ENCODE results near the gene BPIFB2. TPM values are rescaled to one million over a fixed set of nuclear protein-coding genes. Genes with fewer than 3 reads are reported as not detected.
"Not testable (repeated sequence)": the region's sequence is repeated elsewhere in the genome, so short reads cannot be mapped to it uniquely, and the experiment has no call there.

Gene BPIFB2
- total and polyA plus RNA-seq, 2 donors = not detected

DNA sequence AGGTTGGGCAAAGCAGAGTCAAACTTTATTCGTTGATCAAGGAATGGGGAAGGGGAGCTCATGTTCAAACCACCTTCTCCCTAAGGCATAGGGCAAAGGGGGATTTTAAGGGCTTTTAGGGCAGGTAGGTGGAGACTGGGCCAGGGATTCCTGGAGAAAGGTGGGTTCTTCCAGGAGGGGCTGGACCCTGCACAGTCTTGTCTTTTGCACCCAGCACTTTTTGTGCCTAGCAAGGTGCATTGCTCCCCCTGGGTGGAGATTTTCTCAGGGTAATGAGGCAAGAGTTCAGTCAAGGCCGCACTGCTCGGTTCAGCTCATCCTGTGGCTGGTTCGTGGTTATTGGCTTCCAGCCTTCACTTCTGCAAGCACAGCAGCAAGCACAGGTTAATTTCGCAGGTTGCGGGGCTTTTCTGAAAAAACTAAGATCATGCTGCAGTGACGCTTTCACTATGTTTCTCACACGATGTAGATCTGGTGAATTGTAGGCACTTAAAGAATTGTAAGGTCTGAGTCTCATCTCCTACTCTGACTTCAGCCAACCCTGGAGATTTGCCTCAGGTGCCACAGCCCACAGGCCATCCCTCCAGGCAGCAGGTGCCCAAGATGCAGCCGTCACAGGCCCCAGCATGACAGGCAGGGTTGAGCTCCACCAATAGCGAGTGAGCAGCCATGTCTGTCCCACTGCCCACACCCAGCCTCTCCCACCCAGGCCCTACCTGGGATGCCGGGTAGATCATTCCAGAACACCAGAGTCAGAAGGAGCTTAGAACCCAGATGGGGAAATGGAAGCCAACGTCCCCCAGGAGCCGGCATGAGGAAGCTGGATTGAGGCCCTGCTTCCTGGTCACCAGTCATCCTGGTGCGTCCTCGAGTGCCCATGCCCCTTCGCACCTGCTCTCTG lies 40.4 kb upstream of the BPIFB2 start:
- Histone ChIP-seq H3K27ac (ENCODE audit: low read depth) (no peak overlapping the region), H3K4me1 (ENCODE audit: insufficient read depth) (no peaks in the 10 kb centered on the region), H3K36me3 (ENCODE audit: insufficient read depth) (no peaks in the 10 kb centered on the region), H3K4me3 (ENCODE audit: low read depth, low read length) (no peak overlapping the region)
- WGBS = 81% methylated on average over 16 of the region's 16 CpGs
- DNase-seq (ENCODE audit: extremely low spot score) = no peak

DNA sequence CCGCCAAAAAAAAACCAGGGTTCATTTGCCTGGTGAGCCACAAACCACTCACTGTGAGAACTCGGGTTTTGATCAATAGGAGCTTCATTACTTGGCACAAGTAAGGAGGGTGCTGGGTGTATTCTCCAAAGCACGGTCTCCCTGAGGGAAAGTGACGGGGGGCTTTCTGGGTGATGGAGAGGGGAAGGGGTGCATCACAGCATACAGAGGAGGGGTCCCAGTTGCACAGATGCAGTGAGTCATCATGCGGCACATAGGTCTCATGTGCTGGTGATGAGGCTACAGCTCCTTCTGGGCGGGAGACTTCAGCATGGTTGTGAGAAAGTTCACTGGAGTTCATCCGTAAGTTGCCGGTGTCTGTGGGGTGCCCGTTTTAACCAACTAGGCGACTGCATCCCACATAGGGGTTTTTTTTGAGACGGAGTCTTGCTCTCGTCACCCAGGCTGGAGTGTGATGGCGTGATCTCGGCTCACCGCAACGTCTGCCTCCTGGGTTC lies 39.5 kb upstream of the BPIFB2 start:
- Histone ChIP-seq H3K4me3 (ENCODE audit: low read depth, low read length) (no peak overlapping the region), H3K4me1 (ENCODE audit: insufficient read depth) (no peaks in the 10 kb centered on the region), H3K27ac (ENCODE audit: low read depth) (no peak overlapping the region), H3K36me3 (ENCODE audit: insufficient read depth) (no peaks in the 10 kb centered on the region)
- WGBS = 88% methylated on average over 16 of the region's 16 CpGs
- DNase-seq (ENCODE audit: extremely low spot score) = no peak

DNA sequence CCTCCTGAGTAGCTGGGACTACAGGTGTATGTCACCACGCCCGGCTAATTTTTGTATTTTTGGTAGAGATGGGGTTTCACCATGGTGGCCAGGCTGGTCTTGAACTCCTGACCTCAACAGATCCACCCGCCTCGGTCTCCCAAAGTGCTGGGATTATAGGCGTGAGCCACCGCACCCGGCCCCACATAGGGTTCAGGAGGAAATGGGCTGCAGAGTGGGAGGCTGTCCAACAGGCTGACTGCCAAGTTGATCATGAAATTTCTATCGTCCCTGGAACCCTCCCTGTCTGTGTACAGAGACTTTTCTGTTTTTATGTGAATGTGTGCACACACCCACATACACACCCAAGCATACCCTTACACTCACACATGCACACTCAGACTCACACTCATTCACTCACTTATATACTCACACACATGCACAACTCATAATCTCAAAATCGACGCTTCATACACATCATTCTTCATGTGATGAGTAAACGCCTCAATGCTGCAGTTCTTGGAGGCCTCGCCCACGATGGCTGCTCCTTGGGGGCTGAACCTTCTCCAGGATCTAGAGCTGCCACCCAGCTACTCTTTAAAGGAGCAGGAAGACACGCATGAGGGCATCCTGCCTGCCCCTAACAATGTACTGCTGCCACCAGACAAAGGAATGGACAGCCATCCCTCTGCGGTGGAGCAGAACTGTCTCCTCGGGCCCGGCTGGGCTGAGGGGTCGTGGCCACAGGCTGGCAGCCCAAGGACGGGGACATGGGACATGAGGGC lies 38.8 kb upstream of the BPIFB2 start:
- H3K27ac ChIP-seq (ENCODE audit: low read depth) = no peak overlapping the region
- 59% methylated on average over 19 of the region's 19 CpGs for WGBS
- H3K4me3 ChIP-seq (ENCODE audit: low read depth, low read length) = no peak overlapping the region
- no peaks in the 10 kb centered on the region for H3K36me3 ChIP-seq (ENCODE audit: insufficient read depth)
- DNase-seq (ENCODE audit: extremely low spot score) = no peak
- no peaks in the 10 kb centered on the region for H3K4me1 ChIP-seq (ENCODE audit: insufficient read depth)

DNA sequence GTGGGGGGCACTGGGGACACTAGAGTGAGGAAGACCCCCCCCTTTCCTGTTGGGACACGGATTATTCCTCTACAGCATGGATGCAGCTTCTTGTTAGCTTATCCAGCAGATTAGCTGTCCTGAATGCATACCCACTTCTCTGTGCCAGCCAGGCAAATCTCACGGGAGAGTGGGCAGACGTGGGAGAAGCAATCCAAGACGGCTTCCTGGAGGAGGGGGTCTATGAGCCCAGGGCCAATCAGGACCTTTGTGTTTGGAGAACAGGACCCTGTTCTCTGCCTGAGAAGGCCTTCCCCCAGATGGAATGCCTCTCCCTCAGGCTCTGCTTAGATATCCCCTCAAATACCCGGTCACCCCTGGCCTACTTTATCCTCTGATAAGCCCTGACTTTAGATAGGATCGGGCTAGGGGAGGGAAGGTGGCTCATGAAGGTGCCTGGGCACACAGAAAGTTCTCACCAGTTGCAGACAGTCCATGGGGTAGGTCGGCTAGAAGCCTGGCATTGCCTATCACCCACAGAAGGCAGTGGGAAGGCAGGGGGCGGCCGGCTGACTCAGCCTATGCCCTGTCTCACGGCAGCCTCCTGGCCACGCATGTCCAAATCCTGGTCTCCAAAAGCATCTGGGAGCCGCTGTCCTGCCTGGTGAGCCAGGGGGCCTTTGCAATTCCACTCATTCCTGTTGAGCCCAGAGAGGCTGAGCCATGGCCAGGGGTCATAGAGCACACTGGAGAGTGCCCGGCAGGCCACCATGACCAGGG lies 38.0 kb upstream of the BPIFB2 start:
- WGBS = 84% methylated on average over 13 of the region's 13 CpGs
- H3K4me1 ChIP-seq (ENCODE audit: insufficient read depth) = no peaks in the 10 kb centered on the region
- DNase-seq (ENCODE audit: extremely low spot score) = no peak
- no peaks in the 10 kb centered on the region for H3K36me3 ChIP-seq (ENCODE audit: insufficient read depth)
- H3K4me3 ChIP-seq (ENCODE audit: low read depth, low read length) = no peak overlapping the region
- no peak overlapping the region for H3K27ac ChIP-seq (ENCODE audit: low read depth)

DNA sequence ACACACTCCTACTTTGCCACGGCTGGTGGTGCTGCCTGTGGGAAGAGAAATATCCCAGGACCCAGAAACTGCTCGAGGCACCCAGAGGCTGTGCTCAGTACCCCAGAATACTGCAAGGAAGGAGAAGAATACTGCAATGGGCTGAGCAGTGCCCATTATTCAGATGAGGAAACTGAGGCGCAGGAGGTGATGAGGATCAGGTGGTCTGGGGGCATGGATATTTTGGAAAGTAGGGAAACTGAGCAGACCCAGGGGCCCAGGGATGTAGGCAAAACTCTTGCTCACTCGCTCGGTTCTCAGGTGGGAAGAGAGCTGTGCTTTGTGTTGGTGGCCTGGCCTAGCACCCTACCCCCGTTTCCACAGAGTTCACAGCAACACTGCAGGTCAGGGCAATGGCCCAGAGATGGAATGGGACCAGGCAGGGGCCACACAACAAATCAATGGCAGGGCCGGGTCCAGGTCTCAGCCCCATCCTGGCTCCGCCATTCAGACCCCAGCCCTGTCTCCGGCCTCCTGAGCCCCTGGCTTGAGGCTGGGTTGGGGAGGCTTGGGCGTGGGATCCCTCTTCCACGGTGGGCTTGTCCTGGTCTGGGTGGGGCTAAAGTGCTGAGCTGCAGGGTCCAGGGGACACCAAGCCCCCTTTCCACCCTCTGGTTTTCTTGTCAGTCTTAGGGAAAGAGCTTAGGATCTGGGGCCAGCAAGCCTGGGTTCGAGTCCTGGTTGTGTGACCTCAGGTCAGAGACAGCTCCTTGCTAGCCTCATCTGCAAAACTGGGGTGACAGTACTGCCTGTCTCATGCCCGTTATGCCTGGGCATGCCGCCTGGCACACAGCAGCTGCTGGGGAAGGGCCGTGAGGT lies 37.2 kb upstream of the BPIFB2 start:
- WGBS = 96% methylated on average over 15 of the region's 15 CpGs
- Histone ChIP-seq H3K4me3 (ENCODE audit: low read depth, low read length) (no peak overlapping the region), H3K4me1 (ENCODE audit: insufficient read depth) (no peaks in the 10 kb centered on the region), H3K27ac (ENCODE audit: low read depth) (no peak overlapping the region), H3K36me3 (ENCODE audit: insufficient read depth) (no peaks in the 10 kb centered on the region)
- DNase-seq (ENCODE audit: extremely low spot score) = no peak

- WGBS = 99% methylated on average over 2 of the region's 2 CpGs
- H3K36me3 ChIP-seq (ENCODE audit: insufficient read depth) = no peaks in the 10 kb centered on the region
- H3K27ac ChIP-seq (ENCODE audit: low read depth) = no peak overlapping the region
- DNase-seq (ENCODE audit: extremely low spot score) = no peak
- H3K4me3 ChIP-seq (ENCODE audit: low read depth, low read length) = no peak overlapping the region
- no peaks in the 10 kb centered on the region for H3K4me1 ChIP-seq (ENCODE audit: insufficient read depth)
These were observed 36.6 kb upstream of the BPIFB2 start for GRCh38 chr20:32970973-32971300.

GRCh38 chr20:32971703-32972161 lies 35.8 kb upstream of the BPIFB2 start:
- WGBS = 38% methylated on average over 6 of the region's 6 CpGs
- DNase-seq (ENCODE audit: extremely low spot score) = no peak
- Histone ChIP-seq H3K4me1 (ENCODE audit: insufficient read depth) (no peaks in the 10 kb centered on the region), H3K4me3 (ENCODE audit: low read depth, low read length) (no peak overlapping the region), H3K36me3 (ENCODE audit: insufficient read depth) (no peaks in the 10 kb centered on the region), H3K27ac (ENCODE audit: low read depth) (no peak overlapping the region)

- Histone ChIP-seq H3K4me3 (ENCODE audit: low read depth, low read length) (no peak overlapping the region), H3K4me1 (ENCODE audit: insufficient read depth) (no peaks in the 10 kb centered on the region), H3K27ac (ENCODE audit: low read depth) (no peak overlapping the region), H3K36me3 (ENCODE audit: insufficient read depth) (no peaks in the 10 kb centered on the region)
- no peak for DNase-seq (ENCODE audit: extremely low spot score)
- WGBS = 80% methylated on average over 13 of the region's 13 CpGs
These were observed 35.1 kb upstream of the BPIFB2 start for GRCh38 chr20:32972181-32973076.

DNA sequence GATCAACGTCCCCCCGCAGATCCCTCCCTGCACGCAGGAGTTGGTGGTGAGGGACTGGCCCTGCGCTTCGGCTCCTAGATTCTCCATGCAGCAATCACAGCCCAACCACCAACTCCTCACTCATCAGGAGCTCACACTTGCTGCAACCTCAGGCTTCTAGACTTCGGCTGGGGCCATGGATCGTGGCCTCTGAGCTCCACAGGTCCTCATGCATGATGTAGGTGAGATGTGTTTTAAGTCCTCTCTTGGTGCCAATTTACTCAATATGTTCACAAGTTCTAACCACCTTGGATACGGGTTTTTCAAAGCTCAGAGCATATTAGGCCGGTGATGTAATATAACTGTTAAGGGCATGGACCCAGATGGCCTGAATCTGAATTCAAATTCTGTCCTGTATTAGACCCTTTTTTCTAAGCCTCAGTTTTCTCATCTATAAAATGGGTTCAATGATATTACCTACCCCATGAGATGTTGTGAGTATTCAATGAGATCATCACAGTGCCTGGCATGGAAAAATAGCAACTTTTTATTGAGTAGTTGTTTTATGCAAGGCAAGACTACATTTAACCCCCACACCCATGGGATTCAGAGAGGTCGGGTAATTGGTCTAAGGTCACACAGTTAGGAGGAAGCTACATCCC lies 34.3 kb upstream of the BPIFB2 start:
- Histone ChIP-seq H3K4me3 (ENCODE audit: low read depth, low read length) (no peak overlapping the region), H3K27ac (ENCODE audit: low read depth) (no peak overlapping the region), H3K4me1 (ENCODE audit: insufficient read depth) (no peaks in the 10 kb centered on the region), H3K36me3 (ENCODE audit: insufficient read depth) (no peaks in the 10 kb centered on the region)
- DNase-seq (ENCODE audit: extremely low spot score) = no peak
- WGBS = 93% methylated on average over 10 of the region's 10 CpGs

DNA sequence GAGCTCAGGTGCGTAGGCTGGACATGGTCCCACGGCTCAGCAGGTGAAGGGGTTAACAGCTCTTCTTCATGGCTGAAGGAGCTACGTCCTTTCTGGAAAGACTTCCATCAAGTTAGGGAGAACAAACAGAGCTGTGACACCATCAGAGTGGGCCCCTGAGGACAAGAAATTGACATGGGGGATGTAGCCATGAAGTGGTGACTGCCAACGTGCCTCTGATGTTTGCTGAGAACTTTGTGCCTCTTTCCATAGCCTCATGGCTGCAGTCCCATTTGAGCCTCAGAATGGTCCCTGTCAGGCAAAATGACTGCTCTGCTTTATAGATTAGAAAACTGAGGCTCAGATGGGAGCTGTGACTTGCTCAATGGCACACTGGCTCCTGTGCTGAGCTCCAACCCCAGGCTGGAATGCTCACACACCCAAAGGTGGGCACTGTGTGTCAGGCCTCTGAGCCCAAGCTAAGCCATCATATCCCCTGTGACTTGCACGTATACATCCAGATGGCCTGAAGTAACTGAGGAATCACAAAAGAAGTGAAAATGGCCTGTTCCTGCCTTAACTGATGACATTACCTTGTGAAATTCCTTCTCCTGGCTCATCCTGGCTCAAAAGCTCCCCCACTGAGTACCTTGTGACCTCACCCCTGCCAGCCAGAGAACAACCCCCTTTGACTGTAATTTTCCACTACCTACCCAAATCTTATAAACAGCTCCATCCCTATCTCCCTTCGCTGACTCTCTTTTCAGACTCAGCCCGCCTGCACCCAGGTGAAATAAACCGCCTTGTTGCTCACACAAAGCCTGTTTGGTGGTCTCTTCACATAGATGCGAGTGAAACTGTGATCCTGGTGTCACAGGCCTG lies 33.1 kb upstream of the BPIFB2 start:
- H3K27ac ChIP-seq (ENCODE audit: low read depth); H3K36me3 ChIP-seq (ENCODE audit: insufficient read depth); DNase-seq (ENCODE audit: extremely low spot score); H3K4me3 ChIP-seq (ENCODE audit: low read depth, low read length); H3K4me1 ChIP-seq (ENCODE audit: insufficient read depth): not testable (repeated sequence)
- 82% methylated on average over 9 of the region's 9 CpGs for WGBS

DNA sequence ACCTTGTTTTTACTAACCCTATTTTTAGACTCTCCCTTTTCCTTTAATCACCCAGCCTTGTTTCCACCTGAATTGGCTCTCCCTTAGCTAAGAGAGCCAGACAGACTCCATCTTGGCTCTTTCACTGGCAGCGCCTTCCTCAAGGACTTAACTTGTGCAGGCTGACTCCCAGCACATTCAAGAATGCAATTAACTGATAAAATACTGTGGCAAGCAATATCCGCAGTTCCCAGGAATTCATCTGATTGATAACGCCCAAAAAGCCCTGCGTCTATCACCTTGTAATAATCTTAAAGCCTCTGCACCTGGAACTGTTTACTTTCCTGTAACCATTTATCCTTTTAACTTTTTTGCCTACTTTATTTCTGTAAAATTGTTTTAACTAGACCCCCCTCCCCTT lies 32.4 kb upstream of the BPIFB2 start:
- not testable (repeated sequence) for H3K36me3 ChIP-seq (ENCODE audit: insufficient read depth); H3K4me1 ChIP-seq (ENCODE audit: insufficient read depth); H3K4me3 ChIP-seq (ENCODE audit: low read depth, low read length); H3K27ac ChIP-seq (ENCODE audit: low read depth); DNase-seq (ENCODE audit: extremely low spot score)
- 76% methylated on average over 4 of the region's 4 CpGs for WGBS

Data from urinary bladder (tissue), 4 donors.